K562 (cell line): Measurements from ENCODE around the gene SPRYD3. TPM values are rescaled to one million over a fixed set of nuclear protein-coding genes. Genes with fewer than 3 reads are reported as not detected.

Experiments
- CCAR2 ChIP-seq: fragments of 200-400 bp; formaldehyde crosslinking; IDR thresholded peaks from 2 replicates; pipeline ENCODE4 v1.6.1; 2017; ENCODE audit warnings: mild to moderate bottlenecking, low read depth, low read length
- CCNT2 ChIP-seq: IDR thresholded peaks from 2 replicates; pipeline ENCODE4 v1.6.1; 2011; ENCODE audit warnings: borderline replicate concordance, low read depth, mild to moderate bottlenecking, moderate library complexity, mixed read lengths, low read length; ENCODE audit not compliant: insufficient read length; ENCODE audit errors: extremely low read depth
- DMBX1 ChIP-seq: fragments of 250-450 bp; sonication (Bioruptor Pico); IDR thresholded peaks from 2 replicates; pipeline ENCODE4 v1.8.0; 2022; ENCODE audit warnings: inconsistent platforms, mild to moderate bottlenecking, moderate library complexity, borderline replicate concordance
- FOXA3 ChIP-seq, 2 experiments: fragments of 450-650 bp in 1 of 2; sonication (generic) in 1 of 2; formaldehyde crosslinking; IDR thresholded peaks in 1 of 2; conservative IDR thresholded peaks in 1 of 2; 2 replicates each; pipeline versions ENCODE4 v1.4.0 to v1.8.0; 2020 to 2022; ENCODE audit warnings: mild to moderate bottlenecking in 2 of 2, missing genetic modification reagents in 1 of 2
- FOXK2 ChIP-seq, 2 experiments: fragments of 450-650 bp; IDR thresholded peaks in 1 of 2; conservative IDR thresholded peaks in 1 of 2; 2 replicates each; pipeline ENCODE4 v1.6.1; 2016; ENCODE audit warnings: low read depth in 2 of 2, mild to moderate bottlenecking in 1 of 2
- FOXP1 ChIP-seq: sonication (generic); formaldehyde crosslinking; IDR thresholded peaks from 2 replicates; pipeline ENCODE4 v1.8.0; 2022; ENCODE audit warnings: mild to moderate bottlenecking, missing genetic modification reagents
- HDGF ChIP-seq: fragments of 450-650 bp; IDR thresholded peaks from 2 replicates; pipeline ENCODE4 v1.6.1; 2016
- HMGN3 ChIP-seq: IDR thresholded peaks from 2 replicates; pipeline ENCODE4 v1.6.1; 2011; ENCODE audit warnings: borderline replicate concordance, low read depth, mild to moderate bottlenecking, mixed read lengths, low read length; ENCODE audit not compliant: insufficient read length; ENCODE audit errors: extremely low read depth
- HNRNPL ChIP-seq: fragments of 200-400 bp; formaldehyde crosslinking; IDR thresholded peaks from 2 replicates; pipeline ENCODE4 v1.6.1; 2017; ENCODE audit warnings: low read depth, mild to moderate bottlenecking, low read length
- KDM5B ChIP-seq: fragments of 200-600 bp; sonication (generic); IDR thresholded peaks from 2 replicates; pipeline ENCODE4 v1.6.1; 2012; ENCODE audit warnings: low read depth, mild to moderate bottlenecking, moderate library complexity, low read length, control low read depth, inconsistent platforms; ENCODE audit not compliant: insufficient replicate concordance
- KHSRP ChIP-seq: fragments of 450-650 bp; IDR thresholded peaks from 2 replicates; pipeline ENCODE4 v1.6.1; 2017
- MCM2 ChIP-seq: fragments of 450-650 bp; IDR thresholded peaks from 2 replicates; pipeline ENCODE4 v1.6.1; 2017; ENCODE audit warnings: low read depth, mild to moderate bottlenecking
- MTF1 ChIP-seq: fragments of 250-450 bp; sonication (Bioruptor Pico); IDR thresholded peaks from 2 replicates; pipeline ENCODE4 v1.9.0; 2021; ENCODE audit warnings: moderate library complexity, mild to moderate bottlenecking, inconsistent platforms, borderline replicate concordance
- NFIC ChIP-seq: fragments of 450-650 bp; IDR thresholded peaks from 2 replicates; pipeline ENCODE4 v1.6.1; 2017; ENCODE audit warnings: mild to moderate bottlenecking, inconsistent platforms
- RB1 ChIP-seq: fragments of 450-650 bp; IDR thresholded peaks from 2 replicates; pipeline ENCODE4 v1.6.1; 2017; ENCODE audit warnings: low read depth, mild to moderate bottlenecking
- SETDB1 ChIP-seq: IDR thresholded peaks from one replicate; pipeline ENCODE4 v1.6.1; 2012; ENCODE audit warnings: low read length, control low read depth, inconsistent platforms
- TAF9B ChIP-seq: fragments of 450-650 bp; IDR thresholded peaks from 2 replicates; pipeline ENCODE4 v1.6.1; 2018; ENCODE audit warnings: mild to moderate bottlenecking; ENCODE audit not compliant: partially characterized antibody
- TRIM28 ChIP-seq: fragments of 450-650 bp; IDR thresholded peaks from 2 replicates; pipeline ENCODE4 v1.6.1; 2017
- ZFPM2 ChIP-seq: fragments of 250-450 bp; sonication (Bioruptor Pico); IDR thresholded peaks from 2 replicates; pipeline ENCODE4 v1.5.1; 2022; ENCODE audit warnings: mild to moderate bottlenecking
- ZKSCAN3 ChIP-seq: fragments of 250-450 bp; sonication (Bioruptor Pico); IDR thresholded peaks from 2 replicates; pipeline ENCODE4 v1.4.0; 2020
- ZNF184 ChIP-seq: sonication (generic); formaldehyde crosslinking; IDR thresholded peaks from 2 replicates; pipeline ENCODE4 v1.5.0; 2020; ENCODE audit warnings: missing genetic modification reagents
- ZNF717 ChIP-seq: fragments of 250-450 bp; sonication (Bioruptor Pico); IDR thresholded peaks from 2 replicates; pipeline ENCODE4 v1.5.0; 2021
- polyA plus RNA-seq, 8 experiments: library from polyadenylated mRNA; depleted of rRNA in 4 of 8; stranded (reverse) in 5 of 8; unstranded in 3 of 8; fragments of >200 nt; fragmentation: Nextera tagmentation in 2 of 8; fragmentation: Illumina TruSeq in 1 of 8; extraction: Ambion mirVana in 2 of 8; extraction: Trizol in 1 of 8; gene quantifications; 2 replicates each; pipeline versions ENCODE4 v1.2.1 to v1.2.3, GENCODE V29; 2011 to 2014; ENCODE audit warnings: inconsistent platforms in 1 of 8, missing spikeins in 1 of 8
- total RNA-seq, 7 experiments: library from RNA; depleted of rRNA in 6 of 7; stranded (reverse); fragments of >200 nt in 6 of 7; fragmentation: Illumina TruSeq in 2 of 7; extraction: Trizol in 2 of 7; gene quantifications; 2 replicates each; pipeline versions ENCODE4 v1.2.1 to v1.2.3, GENCODE V29; 2011 to 2021; ENCODE audit warnings: low replicate concordance in 1 of 7
- TF ChIP-seq, protein P1 (sequence below): IDR thresholded peaks from 3 replicates; pipeline ENCODE4 v1.6.1; 2011; ENCODE audit warnings: borderline replicate concordance, mild to moderate bottlenecking, moderate library complexity; ENCODE audit not compliant: insufficient read length; ENCODE audit errors: extremely low read depth
- TF ChIP-seq, protein P2 (sequence below): fragments of 450-650 bp; IDR thresholded peaks from 2 replicates; pipeline ENCODE4 v1.6.1; 2016
- TF ChIP-seq, protein P3 (sequence below): fragments of 250-450 bp; sonication (Bioruptor Pico); IDR thresholded peaks from 2 replicates; pipeline ENCODE4 v1.5.1; 2021; ENCODE audit warnings: mild to moderate bottlenecking

SPRYD3 gene
- total and polyA plus RNA-seq, 9 of the 15 experiments (the other 6 are each of a cell fraction or from before 2014, with no cell fraction given), result 1.5 to 13.6 (median 7.6) TPM

DNA sequence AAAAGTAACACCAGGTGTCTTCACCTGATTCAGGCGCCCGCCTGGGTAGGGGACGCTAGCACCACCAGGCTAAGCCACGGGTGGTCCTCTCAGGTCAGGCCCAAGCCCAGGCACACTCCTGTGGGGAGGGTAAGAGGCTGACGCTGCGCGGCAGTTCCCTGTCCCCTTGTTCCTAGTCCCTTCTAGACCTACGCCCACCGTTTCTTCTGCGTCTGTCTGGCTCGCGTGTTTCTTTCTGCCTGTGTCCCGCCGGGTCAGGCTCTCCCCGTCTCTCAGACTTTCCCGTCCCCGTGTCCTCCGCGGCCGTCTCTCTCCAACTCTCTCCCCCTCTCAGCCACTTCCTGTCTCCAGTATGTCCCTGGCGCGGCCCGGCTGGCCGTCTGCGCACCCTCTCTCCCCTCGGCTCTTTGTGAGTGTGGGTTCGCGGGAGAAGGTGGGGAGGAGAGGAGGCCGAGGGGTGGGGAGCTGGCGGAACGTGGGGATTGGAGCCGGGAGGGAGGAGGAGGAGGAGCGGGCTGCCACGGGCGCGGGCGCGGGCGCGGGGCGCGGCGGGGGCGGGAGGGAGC is 32.5 kb downstream of the SPRYD3 start (continued):
- TF ChIP-seq MTF1 (CRISPR knock-in tag) (no peak), FOXA3 (CRISPR knock-in tag; conservative IDR thresholded peaks at IDR 0.05 in 1 of 2, IDR thresholded peaks at IDR 0.05 in 1 of 2) (no peak), FOXK2 (conservative IDR thresholded peaks at IDR 0.05 in 1 of 2, IDR thresholded peaks at IDR 0.05 in 1 of 2; ENCODE audit: low read depth in 2 of 2) (no peak), CCNT2 (no peak), KHSRP (no peak), HDGF (no peak), HNRNPL (no peak), SETDB1 (no peak), RB1 (peak; percentile 8; the same call in 1 of the 2 replicates), CCAR2 (no peak), ZKSCAN3 (no peak), ZNF184 (CRISPR knock-in tag) (no peak), TAF9B (no peak), HMGN3 (no peak), MCM2 (no peak), KDM5B (peak; percentile 33), ZNF717 (CRISPR knock-in tag) (peak; percentile 69; the same call in 1 of the 2 replicates), NFIC (peak; percentile 35; the same call in 1 of the 2 replicates), DMBX1 (no peak), FOXP1 (CRISPR knock-in tag) (peak; percentile 23; the same call in 1 of the 2 replicates), ZFPM2 (CRISPR knock-in tag) (no peak), TRIM28 (no peak)
- TF ChIP-seq, protein P1, sequence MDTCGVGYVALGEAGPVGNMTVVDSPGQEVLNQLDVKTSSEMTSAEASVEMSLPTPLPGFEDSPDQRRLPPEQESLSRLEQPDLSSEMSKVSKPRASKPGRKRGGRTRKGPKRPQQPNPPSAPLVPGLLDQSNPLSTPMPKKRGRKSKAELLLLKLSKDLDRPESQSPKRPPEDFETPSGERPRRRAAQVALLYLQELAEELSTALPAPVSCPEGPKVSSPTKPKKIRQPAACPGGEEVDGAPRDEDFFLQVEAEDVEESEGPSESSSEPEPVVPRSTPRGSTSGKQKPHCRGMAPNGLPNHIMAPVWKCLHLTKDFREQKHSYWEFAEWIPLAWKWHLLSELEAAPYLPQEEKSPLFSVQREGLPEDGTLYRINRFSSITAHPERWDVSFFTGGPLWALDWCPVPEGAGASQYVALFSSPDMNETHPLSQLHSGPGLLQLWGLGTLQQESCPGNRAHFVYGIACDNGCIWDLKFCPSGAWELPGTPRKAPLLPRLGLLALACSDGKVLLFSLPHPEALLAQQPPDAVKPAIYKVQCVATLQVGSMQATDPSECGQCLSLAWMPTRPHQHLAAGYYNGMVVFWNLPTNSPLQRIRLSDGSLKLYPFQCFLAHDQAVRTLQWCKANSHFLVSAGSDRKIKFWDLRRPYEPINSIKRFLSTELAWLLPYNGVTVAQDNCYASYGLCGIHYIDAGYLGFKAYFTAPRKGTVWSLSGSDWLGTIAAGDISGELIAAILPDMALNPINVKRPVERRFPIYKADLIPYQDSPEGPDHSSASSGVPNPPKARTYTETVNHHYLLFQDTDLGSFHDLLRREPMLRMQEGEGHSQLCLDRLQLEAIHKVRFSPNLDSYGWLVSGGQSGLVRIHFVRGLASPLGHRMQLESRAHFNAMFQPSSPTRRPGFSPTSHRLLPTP, result no peak
- TF ChIP-seq, protein P2, sequence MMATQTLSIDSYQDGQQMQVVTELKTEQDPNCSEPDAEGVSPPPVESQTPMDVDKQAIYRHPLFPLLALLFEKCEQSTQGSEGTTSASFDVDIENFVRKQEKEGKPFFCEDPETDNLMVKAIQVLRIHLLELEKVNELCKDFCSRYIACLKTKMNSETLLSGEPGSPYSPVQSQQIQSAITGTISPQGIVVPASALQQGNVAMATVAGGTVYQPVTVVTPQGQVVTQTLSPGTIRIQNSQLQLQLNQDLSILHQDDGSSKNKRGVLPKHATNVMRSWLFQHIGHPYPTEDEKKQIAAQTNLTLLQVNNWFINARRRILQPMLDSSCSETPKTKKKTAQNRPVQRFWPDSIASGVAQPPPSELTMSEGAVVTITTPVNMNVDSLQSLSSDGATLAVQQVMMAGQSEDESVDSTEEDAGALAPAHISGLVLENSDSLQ, result 0 out of 2 replicates have a peak, but pooled peaks have one; percentile 8
- TF ChIP-seq, protein P3, sequence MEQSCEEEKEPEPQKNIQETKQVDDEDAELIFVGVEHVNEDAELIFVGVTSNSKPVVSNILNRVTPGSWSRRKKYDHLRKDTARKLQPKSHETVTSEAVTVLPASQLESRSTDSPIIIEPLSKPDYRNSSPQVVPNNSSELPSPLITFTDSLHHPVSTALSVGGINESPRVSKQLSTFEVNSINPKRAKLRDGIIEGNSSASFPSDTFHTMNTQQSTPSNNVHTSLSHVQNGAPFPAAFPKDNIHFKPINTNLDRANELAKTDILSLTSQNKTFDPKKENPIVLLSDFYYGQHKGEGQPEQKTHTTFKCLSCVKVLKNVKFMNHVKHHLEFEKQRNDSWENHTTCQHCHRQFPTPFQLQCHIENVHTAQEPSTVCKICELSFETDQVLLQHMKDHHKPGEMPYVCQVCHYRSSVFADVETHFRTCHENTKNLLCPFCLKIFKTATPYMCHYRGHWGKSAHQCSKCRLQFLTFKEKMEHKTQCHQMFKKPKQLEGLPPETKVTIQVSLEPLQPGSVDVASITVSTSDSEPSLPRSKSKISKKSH (CRISPR knock-in tag), result no peak
